ENCODE data around the gene GSG1L. TPM values are rescaled to one million over a fixed set of nuclear protein-coding genes. Genes with fewer than 3 reads are reported as not detected.

Gene GSG1L
- total RNA-seq, 1 donor from 2014 or later: not detected

- no peak for DNase-seq (ENCODE audit: low read depth)
- no peak for TF ChIP-seq CTCF (IDR thresholded peaks at IDR 0.05; ENCODE audit: insufficient read depth, low read length, poor library complexity, severe bottlenecking)
- no peak overlapping the region for H3K4me3 ChIP-seq (ENCODE audit: low read depth, low read length)
- peaks cover 7% of the 10 kb centered on the region for H3K27me3 ChIP-seq (ENCODE audit: control insufficient read depth, insufficient read depth, low read length)
- no peaks in the 10 kb centered on the region for H3K36me3 ChIP-seq (ENCODE audit: control insufficient read depth, insufficient read depth, low read length)
These were observed 27.6 kb downstream of the GSG1L start for GRCh38 chr16:28035866-28036393.

- no peak for TF ChIP-seq CTCF (IDR thresholded peaks at IDR 0.05; ENCODE audit: insufficient read depth, low read length, poor library complexity, severe bottlenecking)
- H3K4me3 ChIP-seq (ENCODE audit: low read depth, low read length): no peak overlapping the region
- no peaks in the 10 kb centered on the region for H3K36me3 ChIP-seq (ENCODE audit: control insufficient read depth, insufficient read depth, low read length)
- H3K27me3 ChIP-seq (ENCODE audit: control insufficient read depth, insufficient read depth, low read length): peaks cover 5% of the 10 kb centered on the region
- DNase-seq (ENCODE audit: low read depth): no peak
These were observed 29.6 kb downstream of the GSG1L start for GRCh38 chr16:28033870-28034269.

- Histone ChIP-seq H3K27me3 (ENCODE audit: control insufficient read depth, insufficient read depth, low read length) (peaks cover 2% of the 10 kb centered on the region), H3K4me3 (ENCODE audit: low read depth, low read length) (no peak overlapping the region), H3K36me3 (ENCODE audit: control insufficient read depth, insufficient read depth, low read length) (no peaks in the 10 kb centered on the region)
- DNase-seq (ENCODE audit: low read depth): no peak
- TF ChIP-seq CTCF (IDR thresholded peaks at IDR 0.05; ENCODE audit: insufficient read depth, low read length, poor library complexity, severe bottlenecking): no peak
These were observed 34.0 kb downstream of the GSG1L start for GRCh38 chr16:28029387-28030002.

GRCh38 chr16:28027055-28027454 lies 36.5 kb downstream of the GSG1L start:
- H3K36me3 ChIP-seq (ENCODE audit: control insufficient read depth, insufficient read depth, low read length): no peaks in the 10 kb centered on the region
- TF ChIP-seq CTCF (IDR thresholded peaks at IDR 0.05; ENCODE audit: insufficient read depth, low read length, poor library complexity, severe bottlenecking): no peak
- H3K4me3 ChIP-seq (ENCODE audit: low read depth, low read length): no peak overlapping the region
- H3K27me3 ChIP-seq (ENCODE audit: control insufficient read depth, insufficient read depth, low read length): no peaks in the 10 kb centered on the region
- no peak for DNase-seq (ENCODE audit: low read depth)

GRCh38 chr16:28025631-28026030 lies 37.9 kb downstream of the GSG1L start:
- Histone ChIP-seq H3K36me3 (ENCODE audit: control insufficient read depth, insufficient read depth, low read length) (no peaks in the 10 kb centered on the region), H3K27me3 (ENCODE audit: control insufficient read depth, insufficient read depth, low read length) (no peaks in the 10 kb centered on the region), H3K4me3 (ENCODE audit: low read depth, low read length) (no peak overlapping the region)
- TF ChIP-seq CTCF (IDR thresholded peaks at IDR 0.05; ENCODE audit: insufficient read depth, low read length, poor library complexity, severe bottlenecking): no peak
- no peak for DNase-seq (ENCODE audit: low read depth)

GRCh38 chr16:28019218-28019617 lies 44.3 kb downstream of the GSG1L start:
- DNase-seq (ENCODE audit: low read depth): no peak
- TF ChIP-seq CTCF (IDR thresholded peaks at IDR 0.05; ENCODE audit: insufficient read depth, low read length, poor library complexity, severe bottlenecking): no peak
- no peaks in the 10 kb centered on the region for H3K27me3 ChIP-seq (ENCODE audit: control insufficient read depth, insufficient read depth, low read length)
- H3K4me3 ChIP-seq (ENCODE audit: low read depth, low read length): no peak overlapping the region
- no peaks in the 10 kb centered on the region for H3K36me3 ChIP-seq (ENCODE audit: control insufficient read depth, insufficient read depth, low read length)

All from kidney epithelial cell (primary cell).